A549 (cell line): ENCODE measurements around the gene SPOCK2.

ENCODE experiments used
- CHD4 ChIP-seq: fragments of 200-600 bp; sonication (generic); IDR thresholded peaks from 2 replicates; pipeline ENCODE4 v1.6.1; 2016; ENCODE audit warnings: antibody characterized with exemption, mild to moderate bottlenecking, borderline replicate concordance
- SREBF2 ChIP-seq: fragments of 450-650 bp; IDR thresholded peaks from 2 replicates; pipeline ENCODE4 v1.6.1; 2014; ENCODE audit warnings: mild to moderate bottlenecking, moderate library complexity

- TF ChIP-seq CHD4 (no peak), SREBF2 (no peak)
Observed at GRCh38 chr10:72106154-72106849, 18.0 kb upstream of the SPOCK2 start.
